Gastrocnemius medialis (tissue), 4 donors: ENCODE data around the gene HDHD3. TPM values are rescaled to one million over a fixed set of nuclear protein-coding genes. Genes with fewer than 3 reads are reported as not detected.
"Not testable (repeated sequence)": the region's sequence is repeated elsewhere in the genome, so short reads cannot be mapped to it uniquely, and the experiment has no call there.

Experiments
- ATAC-seq, 2 donors: fragments of 150-250 bp; one replicate each; pipeline ENCODE4 v1.9.1; 2016
- DNase-seq, 2 donors: peaks; one replicate each; pipeline ENCODE4 v3.0.0-alpha.2; 2019
- H3K27ac ChIP-seq, 4 donors: fragments of 200-600 bp; sonication (generic); 1 replicate in 1 of 4; 2 replicates in 3 of 4; pipeline ENCODE4 v1.5.1; 2016 to 2018; ENCODE audit warnings: mild to moderate bottlenecking in 2 of 4, moderate library complexity in 1 of 4
- H3K27me3 ChIP-seq, 3 donors: fragments of 200-600 bp; sonication (generic) in 2 of 3; 1 replicate in 1 of 3; 2 replicates in 2 of 3; pipeline versions ENCODE4 v1.5.1 to v1.6.0; 2016 to 2019; ENCODE audit warnings: mild to moderate bottlenecking in 1 of 3, moderate library complexity in 1 of 3
- H3K36me3 ChIP-seq, 2 donors: fragments of 200-600 bp; sonication (generic) in 1 of 2; one replicate each; pipeline ENCODE4 v1.5.1; 2017 to 2018
- H3K4me1 ChIP-seq, 2 donors: fragments of 200-600 bp; sonication (generic) in 1 of 2; one replicate each; pipeline ENCODE4 v1.5.1; 2016 to 2017; ENCODE audit warnings: mild to moderate bottlenecking in 2 of 2
- H3K4me3 ChIP-seq, 4 donors: fragments of 200-600 bp; sonication (generic) in 3 of 4; 1 replicate in 1 of 4; 2 replicates in 3 of 4; pipeline ENCODE4 v1.5.1; 2016 to 2019; ENCODE audit warnings: mild to moderate bottlenecking in 2 of 4
- H3K9me3 ChIP-seq, 3 donors: fragments of 200-600 bp; sonication (generic) in 2 of 3; 1 replicate in 1 of 3; 2 replicates in 2 of 3; pipeline ENCODE4 v1.5.1; 2016 to 2019
- CTCF ChIP-seq, 5 experiments: fragments of 450-650 bp in 3 of 5; fragments of 200-600 bp in 2 of 5; sonication (generic) in 2 of 5; IDR thresholded peaks in 4 of 5; conservative IDR thresholded peaks in 1 of 5; 1 replicate in 4 of 5; 2 replicates in 1 of 5; pipeline ENCODE4 v1.5.1; 2016 to 2019; ENCODE audit warnings: antibody characterized with exemption in 5 of 5, mild to moderate bottlenecking in 3 of 5, moderate library complexity in 3 of 5
- POLR2A ChIP-seq, 2 donors: fragments of 450-650 bp; IDR thresholded peaks; one replicate each; pipeline ENCODE4 v1.6.1; 2017; ENCODE audit warnings: antibody characterized with exemption in 2 of 2, mild to moderate bottlenecking in 2 of 2, moderate library complexity in 2 of 2
- in situ Hi-C, 4 donors: fragments of 200-750 bp; cut with MboI; loops; one replicate each; pipeline versions ENCODE4 v1.15.0 to v1.8.0; 2017; ENCODE audit warnings: low sequenced_read_pairs in 4 of 4
- intact Hi-C: fragments of 100-400 bp; cut with DNase I; formaldehyde crosslinking; loops from one replicate; pipeline ENCODE4 v1.15.1; 2023; ENCODE audit warnings: low total_unique reads
- total RNA-seq, 4 donors: library from RNA; depleted of rRNA; stranded (reverse); fragments of >200 nt; gene quantifications; one replicate each; pipeline versions ENCODE4 v1.1.0 to v1.2.3, GENCODE V29; 2016

HDHD3 gene
- total RNA-seq, 4 donors from 2014 or later: 10.3 to 16.2 (median 14.1) TPM

- H3K4me3 ChIP-seq: no peak overlapping the region
- no peak for TF ChIP-seq POLR2A (IDR thresholded peaks at IDR 0.05)
- H3K4me1 ChIP-seq: no peaks in the 10 kb centered on the region
- no peak overlapping the region for H3K27ac ChIP-seq
- intact Hi-C loops: no loop called here
- no peak for DNase-seq
- no peaks in the 10 kb centered on the region for H3K9me3 ChIP-seq
- peaks cover 0 to 57% of the 10 kb centered on the region in 2 donors for H3K36me3 ChIP-seq
- H3K27me3 ChIP-seq: no peaks in the 10 kb centered on the region
- no peak for ATAC-seq
- in situ Hi-C loops: no loop called here
Observed at GRCh38 chr9:113388833-113389232, 12.0 kb upstream of the HDHD3 start.

DNA sequence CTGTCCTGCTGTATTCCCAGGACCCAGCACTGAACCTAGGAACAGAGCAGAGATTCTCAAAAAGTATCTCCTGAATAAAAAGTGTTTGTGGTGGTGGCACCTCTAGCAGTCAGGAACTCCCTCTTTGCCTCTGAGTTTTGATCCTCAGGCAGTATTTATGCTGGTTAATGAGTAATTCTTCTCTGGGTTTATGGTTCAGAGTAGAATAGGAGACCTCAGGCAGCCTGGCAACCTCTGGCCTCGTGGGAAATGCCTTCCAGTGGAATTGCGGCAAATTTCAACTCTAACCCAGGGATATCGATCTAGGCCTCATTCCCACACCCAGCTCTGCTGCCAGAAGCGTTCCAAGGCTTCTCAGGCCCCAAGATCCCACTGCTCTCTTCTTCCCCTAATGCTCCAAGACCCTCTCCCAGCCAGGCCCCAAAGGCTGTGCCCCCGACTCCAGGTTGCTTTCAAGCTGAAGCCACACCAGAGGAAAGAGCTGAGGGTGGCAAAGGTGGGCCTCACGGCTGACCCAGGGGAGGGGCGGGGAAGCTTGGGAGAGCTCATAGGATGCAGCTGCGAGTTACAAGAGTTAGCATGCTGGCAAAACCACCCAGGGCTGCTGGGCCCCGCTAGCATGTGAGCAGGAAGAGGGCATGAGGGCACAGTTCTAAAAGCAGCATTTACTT, 10.9 kb upstream of the HDHD3 start:
- DNase-seq (no peak), ATAC-seq (no peak)
- Histone ChIP-seq H3K4me3 (no peak overlapping the region), H3K36me3 (peaks cover 0 to 57% of the 10 kb centered on the region in 2 donors), H3K27ac (no peak overlapping the region), H3K4me1 (no peaks in the 10 kb centered on the region), H3K9me3 (no peaks in the 10 kb centered on the region), H3K27me3 (no peaks in the 10 kb centered on the region)
- TF ChIP-seq CTCF (IDR thresholded peaks at IDR 0.05 in 4 of 5, conservative IDR thresholded peaks at IDR 0.05 in 1 of 5) (no peak), POLR2A (IDR thresholded peaks at IDR 0.05) (no peak)
- intact Hi-C loops (no loop called here), in situ Hi-C loops (no loop called here)

DNA sequence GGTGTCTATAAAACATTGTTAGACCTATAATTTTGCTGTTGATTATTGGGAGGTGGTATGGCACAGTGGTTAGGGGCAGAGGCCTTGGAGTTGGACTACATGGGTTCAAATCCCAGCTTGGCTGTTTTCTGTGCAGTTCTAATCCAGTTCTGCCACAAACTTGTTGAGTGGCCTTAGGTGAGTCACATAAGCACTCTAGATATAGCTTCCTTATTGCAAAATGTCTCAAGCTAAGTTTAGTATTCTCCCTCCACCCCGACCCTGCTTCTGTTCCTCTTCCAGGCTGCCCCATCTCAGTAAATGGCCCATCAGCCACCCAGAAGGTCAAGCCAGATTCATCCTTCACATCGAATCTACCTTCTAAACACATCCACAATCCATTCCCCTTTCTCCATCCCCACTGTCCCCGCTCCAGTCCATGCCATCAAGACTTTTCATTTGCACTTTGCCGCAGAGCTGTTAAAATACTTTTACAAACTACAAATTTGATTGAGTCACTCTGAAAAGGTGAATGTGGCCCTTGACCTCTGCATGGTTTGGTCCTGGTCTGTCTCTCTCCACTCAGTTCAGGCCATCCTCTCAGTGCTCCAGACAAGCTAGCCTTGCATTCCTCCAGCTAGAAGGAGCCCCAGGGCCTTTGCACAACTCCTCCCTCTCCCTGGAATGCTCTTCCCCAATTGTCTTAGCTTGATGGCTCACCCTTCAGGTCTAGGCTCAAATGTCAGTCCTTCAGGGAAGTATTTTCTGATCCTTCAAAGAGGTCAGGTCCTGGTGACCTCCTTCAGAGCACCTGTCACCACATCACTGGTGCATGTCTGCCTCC, 10.0 kb upstream of the HDHD3 start:
- H3K4me1 ChIP-seq: no peaks in the 10 kb centered on the region
- no peak overlapping the region for H3K27ac ChIP-seq
- TF ChIP-seq CTCF (IDR thresholded peaks at IDR 0.05 in 4 of 5, conservative IDR thresholded peaks at IDR 0.05 in 1 of 5) (no peak), POLR2A (IDR thresholded peaks at IDR 0.05) (no peak)
- H3K4me3 ChIP-seq: no peak overlapping the region
- in situ Hi-C loops (no loop called here), intact Hi-C loops (no loop called here)
- H3K27me3 ChIP-seq: no peaks in the 10 kb centered on the region
- ATAC-seq (no peak), DNase-seq (no peak)
- H3K9me3 ChIP-seq: no peaks in the 10 kb centered on the region
- peaks cover 0 to 49% of the 10 kb centered on the region in 2 donors for H3K36me3 ChIP-seq

DNA sequence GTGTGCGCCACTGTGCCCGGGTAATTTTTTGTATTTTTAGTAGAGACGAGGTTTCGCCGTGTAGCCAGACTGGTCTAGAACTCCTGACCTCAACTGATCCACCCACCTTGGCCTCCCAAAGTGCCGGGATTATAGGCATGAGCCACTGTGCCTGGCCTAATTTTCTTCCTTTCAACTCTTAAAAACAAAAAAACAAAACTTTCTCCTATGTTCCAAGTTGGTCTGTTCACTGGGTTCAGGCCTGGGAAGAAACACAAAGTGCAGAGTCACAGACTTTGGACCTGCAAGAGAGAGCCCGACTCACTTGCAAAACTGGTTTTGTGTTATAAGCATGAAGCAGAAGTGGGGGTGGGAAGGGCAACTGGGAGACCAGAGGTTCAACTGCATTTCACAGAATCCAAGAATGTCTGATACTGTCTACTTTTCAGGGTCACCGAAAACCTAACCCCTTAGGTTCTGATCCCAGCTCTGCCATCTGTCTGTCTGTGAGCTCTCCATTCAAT, 5.2 kb upstream of the HDHD3 start:
- DNase-seq: no peak
- in situ Hi-C loops (no loop called here), intact Hi-C loops (no loop called here)
- no peak for ATAC-seq
- Histone ChIP-seq H3K27me3 (no peaks in the 10 kb centered on the region), H3K9me3 (no peaks in the 10 kb centered on the region), H3K36me3 (peaks cover 0 to under 1% of the 10 kb centered on the region in 2 donors), H3K4me3 (no peak overlapping the region), H3K27ac (no peak overlapping the region), H3K4me1 (no peaks in the 10 kb centered on the region)
- TF ChIP-seq CTCF (IDR thresholded peaks at IDR 0.05 in 4 of 5, conservative IDR thresholded peaks at IDR 0.05 in 1 of 5) (no peak), POLR2A (IDR thresholded peaks at IDR 0.05) (no peak)

GRCh38 chr9:113381441-113381840, 4.7 kb upstream of the HDHD3 start:
- ATAC-seq, H3K4me3 ChIP-seq, H3K27ac ChIP-seq, intact Hi-C loops, DNase-seq, H3K9me3 ChIP-seq, H3K36me3 ChIP-seq, in situ Hi-C loops, H3K4me1 ChIP-seq, H3K27me3 ChIP-seq: not testable (repeated sequence)
